ENCODE data around the gene TRIP12. TPM values are rescaled to one million over a fixed set of nuclear protein-coding genes. Genes with fewer than 3 reads are reported as not detected.
"Not testable (repeated sequence)": the region's sequence is repeated elsewhere in the genome, so short reads cannot be mapped to it uniquely, and the experiment has no call there.

TRIP12 gene
- 100 to 1,000 TPM in 1 of 2 donors, 10 to 100 TPM in 1; 77.6 to 170 TPM for total RNA-seq

- WGBS, 2 donors: 0 to 1% methylated on average over 16 to 40 of the region's 49 CpGs
- DNase-seq: peak; percentile 90 to 95 (median 90)
- intact Hi-C loops (cut with DNase I): no loop called here
- TF ChIP-seq CTCF (IDR thresholded peaks at IDR 0.05): peak in 1 of 7 experiments; percentile 14
- TF ChIP-seq POLR2A (IDR thresholded peaks at IDR 0.05): peak in 2 of 3 donors; percentile 57 to 67
- peak within 1 kb of the TSS; percentile 86 to 99 (median 95) for H3K27ac ChIP-seq
- ATAC-seq: peak; percentile 91
- peak within 1 kb of the TSS; percentile 98 to 99 for H3K4me3 ChIP-seq
- peaks cover 15% of the 10 kb centered on the region for H3K4me1 ChIP-seq
- H3K9me3 ChIP-seq: no peaks in the 10 kb centered on the region
- H3K27me3 ChIP-seq: no peaks in the 10 kb centered on the region
- no peaks in the 10 kb centered on the region for H3K36me3 ChIP-seq (replicated peaks in 1 of 2; ENCODE audit: insufficient read depth in 1 of 2, low read depth in 2 of 2)
Observed at GRCh38 chr2:229921892-229922448, at the start of gene TRIP12. Gene TRIP12 (minus strand): TSS chr2:229922009. CDS start chr2:229880079, 41,930 bp downstream.

GRCh38 chr2:229971298-229971790 is 49.5 kb upstream of the TRIP12 start:
- DNase-seq: no peak
- Histone ChIP-seq H3K9me3 (no peaks in the 10 kb centered on the region), H3K4me1 (no peaks in the 10 kb centered on the region), H3K27ac (no peak overlapping the region), H3K27me3 (no peaks in the 10 kb centered on the region), H3K36me3 (replicated peaks in 1 of 2; ENCODE audit: insufficient read depth in 1 of 2, low read depth in 2 of 2) (no peaks in the 10 kb centered on the region), H3K4me3 (no peak overlapping the region)
- 90 to 100% methylated on average over 3 of the region's 3 CpGs for WGBS, 2 donors
- TF ChIP-seq CTCF (IDR thresholded peaks at IDR 0.05) (no peak), POLR2A (IDR thresholded peaks at IDR 0.05) (no peak)
- no peak for ATAC-seq
- intact Hi-C loops (cut with DNase I): no loop called here

GRCh38 chr2:229970406-229970805 is 48.6 kb upstream of the TRIP12 start:
- H3K27ac ChIP-seq: no peak overlapping the region
- intact Hi-C loops (cut with DNase I): no loop called here
- TF ChIP-seq CTCF (IDR thresholded peaks at IDR 0.05) (no peak), POLR2A (IDR thresholded peaks at IDR 0.05) (no peak)

GRCh38 chr2:229969921-229970320 is 48.1 kb upstream of the TRIP12 start:
- 89 to 91% methylated on average over 3 of the region's 3 CpGs for WGBS, 2 donors
- Histone ChIP-seq H3K9me3 (no peaks in the 10 kb centered on the region), H3K27me3 (no peaks in the 10 kb centered on the region), H3K4me3 (no peak overlapping the region), H3K4me1 (no peaks in the 10 kb centered on the region), H3K36me3 (replicated peaks in 1 of 2; ENCODE audit: insufficient read depth in 1 of 2, low read depth in 2 of 2) (no peaks in the 10 kb centered on the region), H3K27ac (no peak overlapping the region)
- ATAC-seq (no peak), DNase-seq (no peak)
- intact Hi-C loops (cut with DNase I): no loop called here
- TF ChIP-seq POLR2A (IDR thresholded peaks at IDR 0.05) (no peak), CTCF (IDR thresholded peaks at IDR 0.05) (no peak)

More at GRCh38 chr2:229970406-229970805, 48.6 kb upstream of the TRIP12 start:
- Histone ChIP-seq H3K4me3 (no peak overlapping the region), H3K36me3 (replicated peaks in 1 of 2; ENCODE audit: insufficient read depth in 1 of 2, low read depth in 2 of 2) (no peaks in the 10 kb centered on the region), H3K27me3 (no peaks in the 10 kb centered on the region), H3K4me1 (no peaks in the 10 kb centered on the region), H3K9me3 (no peaks in the 10 kb centered on the region)
- DNase-seq (no peak), ATAC-seq (no peak)
- WGBS, 2 donors: 84% methylated on average over 3 of the region's 3 CpGs

- H3K36me3 ChIP-seq (replicated peaks in 1 of 2; ENCODE audit: insufficient read depth in 1 of 2, low read depth in 2 of 2); H3K4me3 ChIP-seq; H3K9me3 ChIP-seq; H3K27me3 ChIP-seq; DNase-seq; ATAC-seq; H3K4me1 ChIP-seq; H3K27ac ChIP-seq; intact Hi-C loops (cut with DNase I): not testable (repeated sequence)
- 90 to 97% methylated on average over 9 of the region's 9 CpGs for WGBS, 2 donors
Observed at GRCh38 chr2:229963596-229963995, 41.8 kb upstream of the TRIP12 start.
